NT2/D1 (cell line): ENCODE results near the gene LAMC3.

Source experiments
- DNase-seq: peaks from one replicate; pipeline ENCODE4 v3.0.0-alpha.2; 2011; ENCODE audit warnings: low read depth, low spot score
- H3K27me3 ChIP-seq: 2 replicates; pipeline ENCODE4 v1.6.0; 2011; ENCODE audit warnings: mild to moderate bottlenecking; ENCODE audit not compliant: insufficient read length, insufficient read depth
- H3K36me3 ChIP-seq: 2 replicates; pipeline ENCODE4 v1.6.1; 2011; ENCODE audit warnings: mild to moderate bottlenecking, low read length, mixed read lengths; ENCODE audit not compliant: insufficient read depth, insufficient read length
- H3K4me1 ChIP-seq: 2 replicates; pipeline ENCODE4 v1.5.1; 2011; ENCODE audit not compliant: insufficient read depth, insufficient read length
- H3K4me3 ChIP-seq: 2 replicates; pipeline ENCODE4 v1.5.1; 2011; ENCODE audit warnings: low read depth; ENCODE audit not compliant: insufficient read length
- H3K9ac ChIP-seq: 2 replicates; pipeline ENCODE4 v1.6.0; 2011; ENCODE audit warnings: low read depth; ENCODE audit not compliant: insufficient read length
- H3K9me3 ChIP-seq: 2 replicates; pipeline ENCODE4 v1.5.1; 2011; ENCODE audit warnings: mild to moderate bottlenecking, low read length; ENCODE audit not compliant: insufficient read depth
- SUZ12 ChIP-seq: IDR thresholded peaks from 2 replicates; pipeline ENCODE4 v1.6.1; 2011; ENCODE audit not compliant: insufficient read length, insufficient read depth; ENCODE audit errors: extremely low read depth
- YY1 ChIP-seq: IDR thresholded peaks from 2 replicates; pipeline ENCODE4 v1.6.1; 2011; ENCODE audit not compliant: insufficient read length, insufficient read depth
- ZNF274 ChIP-seq: IDR thresholded peaks from 2 replicates; pipeline ENCODE4 v1.6.1; 2011; ENCODE audit warnings: mild to moderate bottlenecking, low read depth, low read length

The LAMC3 gene

GRCh38 chr9:131080589-131080988 is 71.6 kb downstream of the LAMC3 start:
- H3K4me3 ChIP-seq = no peak overlapping the region
- H3K36me3 ChIP-seq = peaks cover 53% of the 10 kb centered on the region
- DNase-seq = no peak
- no peaks in the 10 kb centered on the region for H3K27me3 ChIP-seq
- no peaks in the 10 kb centered on the region for H3K9me3 ChIP-seq
- no peak overlapping the region for H3K9ac ChIP-seq
- TF ChIP-seq SUZ12 (no peak), YY1 (no peak), ZNF274 (no peak)
- peaks cover 10% of the 10 kb centered on the region for H3K4me1 ChIP-seq

GRCh38 chr9:131081868-131082267 is 72.9 kb downstream of the LAMC3 start:
- no peak for DNase-seq
- H3K9me3 ChIP-seq = no peaks in the 10 kb centered on the region
- H3K27me3 ChIP-seq = no peaks in the 10 kb centered on the region
- TF ChIP-seq SUZ12 = no peak
- no peak for TF ChIP-seq ZNF274
- no peak for TF ChIP-seq YY1
- H3K36me3 ChIP-seq = peaks cover 51% of the 10 kb centered on the region
- peaks cover 7% of the 10 kb centered on the region for H3K4me1 ChIP-seq
- no peak overlapping the region for H3K4me3 ChIP-seq
- no peak overlapping the region for H3K9ac ChIP-seq

GRCh38 chr9:131082774-131083512 is 74.0 kb downstream of the LAMC3 start:
- TF ChIP-seq ZNF274 (no peak), SUZ12 (no peak), YY1 (no peak)
- Histone ChIP-seq H3K27me3 (no peaks in the 10 kb centered on the region), H3K9me3 (no peaks in the 10 kb centered on the region), H3K4me3 (no peak overlapping the region), H3K9ac (no peak overlapping the region), H3K36me3 (peaks cover 54% of the 10 kb centered on the region), H3K4me1 (peaks cover 7% of the 10 kb centered on the region)
- no peak for DNase-seq

DNA sequence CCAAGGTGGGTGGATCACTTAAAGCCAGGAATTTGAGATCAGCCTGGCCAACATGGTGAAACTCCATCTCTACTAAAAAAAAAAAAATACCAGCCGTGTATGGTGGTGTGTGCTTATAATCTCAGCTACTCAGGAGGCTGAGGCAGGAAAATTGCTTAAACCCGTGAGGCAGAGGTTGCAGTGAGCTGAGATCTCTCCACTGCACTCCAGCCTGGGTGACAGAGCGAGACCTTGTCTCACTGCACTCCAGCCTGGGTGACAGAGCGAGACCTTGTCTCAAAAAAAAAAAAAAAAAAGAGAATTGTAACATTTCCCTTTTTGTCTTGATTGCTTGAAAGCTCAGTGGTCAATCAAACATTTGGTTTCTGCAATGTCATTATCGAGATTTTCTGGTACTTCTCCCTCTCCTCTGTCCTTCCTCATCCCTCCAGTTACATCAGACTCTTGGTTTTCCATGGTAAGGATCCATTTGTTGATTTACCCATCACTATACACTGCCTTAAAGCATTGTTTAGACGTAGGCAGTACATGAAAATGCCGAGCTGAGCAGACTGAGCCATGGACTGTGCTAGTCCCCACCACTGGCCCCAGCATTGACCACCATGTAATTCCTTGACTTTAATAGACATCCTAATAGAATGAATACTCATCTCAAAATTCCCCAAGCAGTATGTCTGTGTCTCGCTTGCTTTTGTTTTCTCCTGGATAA is 75.8 kb downstream of the LAMC3 start:
- no peak for DNase-seq
- H3K36me3 ChIP-seq = peaks cover 51% of the 10 kb centered on the region
- no peaks in the 10 kb centered on the region for H3K4me1 ChIP-seq
- H3K27me3 ChIP-seq = no peaks in the 10 kb centered on the region
- TF ChIP-seq SUZ12 = no peak
- no peak for TF ChIP-seq YY1
- no peak for TF ChIP-seq ZNF274
- no peak overlapping the region for H3K4me3 ChIP-seq
- H3K9ac ChIP-seq = no peak overlapping the region
- H3K9me3 ChIP-seq = no peaks in the 10 kb centered on the region

- DNase-seq = no peak
- no peaks in the 10 kb centered on the region for H3K9me3 ChIP-seq
- peaks cover 55% of the 10 kb centered on the region for H3K36me3 ChIP-seq
- TF ChIP-seq ZNF274 (no peak), YY1 (no peak), SUZ12 (no peak)
- no peaks in the 10 kb centered on the region for H3K27me3 ChIP-seq
- H3K4me1 ChIP-seq = no peaks in the 10 kb centered on the region
- H3K4me3 ChIP-seq = no peak overlapping the region
- no peak overlapping the region for H3K9ac ChIP-seq
These were observed 76.6 kb downstream of the LAMC3 start for GRCh38 chr9:131085370-131086122.

- Histone ChIP-seq H3K4me3 (no peak overlapping the region), H3K9me3 (no peaks in the 10 kb centered on the region), H3K9ac (no peak overlapping the region), H3K27me3 (no peaks in the 10 kb centered on the region), H3K4me1 (peaks cover 5% of the 10 kb centered on the region), H3K36me3 (peaks cover 42% of the 10 kb centered on the region)
- DNase-seq = no peak
- no peak for TF ChIP-seq ZNF274
- no peak for TF ChIP-seq SUZ12
- no peak for TF ChIP-seq YY1
These were observed 78.5 kb downstream of the LAMC3 start for GRCh38 chr9:131087354-131087893.
